ENCODE results near the gene HRH4.

The HRH4 gene

GRCh38 chr18:24436939-24437338 lies 23.5 kb upstream of the HRH4 start:
- Histone ChIP-seq H3K36me3 (replicated peaks in 1 of 2; ENCODE audit: control insufficient read depth in 2 of 2, insufficient read depth in 2 of 2, low read length in 2 of 2) (peaks cover 6 to 77% of the 10 kb centered on the region in 2 donors), H2BK5ac (ENCODE audit: low read length) (no peak overlapping the region), H3K18ac (ENCODE audit: low read length) (no peak overlapping the region), H2BK15ac (ENCODE audit: low read length) (no peak overlapping the region), H2BK12ac (ENCODE audit: low read length) (no peak overlapping the region), H3K9ac (ENCODE audit: low read depth, low read length, poor library complexity) (no peak overlapping the region), H4K91ac (ENCODE audit: low read depth, low read length, poor library complexity) (no peak overlapping the region), H3K4me3 (ENCODE audit: low read length in 2 of 2) (no peak overlapping the region), H3K23ac (ENCODE audit: low read depth, low read length, poor library complexity) (no peak overlapping the region), H3K14ac (ENCODE audit: low read length) (no peak overlapping the region), H3K27ac (replicated peaks; ENCODE audit: low read length) (no peak overlapping the region), H3K27me3 (ENCODE audit: control insufficient read depth in 3 of 3, insufficient read depth in 3 of 3, low read depth in 1 of 3, low read length in 3 of 3) (no peaks in the 10 kb centered on the region), H3K4ac (ENCODE audit: low read length) (no peak overlapping the region), H3K79me1 (ENCODE audit: low read depth, low read length) (no peaks in the 10 kb centered on the region), H2AFZ (ENCODE audit: low read length) (no peak overlapping the region), H3K9me3 (replicated peaks in 1 of 2; ENCODE audit: control insufficient read depth in 2 of 2, insufficient read depth in 1 of 2, low read depth in 1 of 2, low read length in 2 of 2) (no peaks in the 10 kb centered on the region), H2AK5ac (ENCODE audit: low read depth, low read length) (no peak overlapping the region), H3K4me2 (ENCODE audit: insufficient read depth, low read length, poor library complexity, severe bottlenecking) (no peak overlapping the region), H2BK120ac (ENCODE audit: low read depth, low read length) (no peak overlapping the region), H3K4me1 (ENCODE audit: control insufficient read depth in 2 of 2, insufficient read depth in 1 of 2, low read depth in 1 of 2, low read length in 2 of 2) (no peaks in the 10 kb centered on the region), H4K8ac (ENCODE audit: low read depth, low read length) (no peak overlapping the region)
- no CpG with 5 or more reads among the region's 1 CpG for WGBS, 2 donors (ENCODE audit: extremely low coverage in 2 of 2, insufficient read length in 2 of 2, insufficient replicate concordance in 1 of 2)
- no peak for DNase-seq (ENCODE audit: low spot score)

- no peak for DNase-seq (ENCODE audit: low spot score)
- Histone ChIP-seq H3K4me3 (ENCODE audit: low read length in 2 of 2) (no peak overlapping the region), H3K27ac (replicated peaks; ENCODE audit: low read length) (no peak overlapping the region), H3K4ac (ENCODE audit: low read length) (no peak overlapping the region), H2BK15ac (ENCODE audit: low read length) (no peak overlapping the region), H2AFZ (ENCODE audit: low read length) (no peak overlapping the region), H4K91ac (ENCODE audit: low read depth, low read length, poor library complexity) (no peak overlapping the region), H3K79me1 (ENCODE audit: low read depth, low read length) (no peaks in the 10 kb centered on the region), H3K27me3 (ENCODE audit: control insufficient read depth in 3 of 3, insufficient read depth in 3 of 3, low read depth in 1 of 3, low read length in 3 of 3) (peaks cover 0 to 2% (median 0%) of the 10 kb centered on the region in 3 experiments), H3K4me1 (ENCODE audit: control insufficient read depth in 2 of 2, insufficient read depth in 1 of 2, low read depth in 1 of 2, low read length in 2 of 2) (no peaks in the 10 kb centered on the region), H3K9me3 (replicated peaks in 1 of 2; ENCODE audit: control insufficient read depth in 2 of 2, insufficient read depth in 1 of 2, low read depth in 1 of 2, low read length in 2 of 2) (no peaks in the 10 kb centered on the region), H3K14ac (ENCODE audit: low read length) (no peak overlapping the region), H3K18ac (ENCODE audit: low read length) (no peak overlapping the region), H3K23ac (ENCODE audit: low read depth, low read length, poor library complexity) (no peak overlapping the region), H2BK5ac (ENCODE audit: low read length) (no peak overlapping the region), H3K36me3 (replicated peaks in 1 of 2; ENCODE audit: control insufficient read depth in 2 of 2, insufficient read depth in 2 of 2, low read length in 2 of 2) (peaks cover 9 to 96% of the 10 kb centered on the region in 2 donors), H2BK120ac (ENCODE audit: low read depth, low read length) (no peak overlapping the region), H3K4me2 (ENCODE audit: insufficient read depth, low read length, poor library complexity, severe bottlenecking) (no peak overlapping the region), H2BK12ac (ENCODE audit: low read length) (no peak overlapping the region), H4K8ac (ENCODE audit: low read depth, low read length) (no peak overlapping the region), H3K9ac (ENCODE audit: low read depth, low read length, poor library complexity) (no peak overlapping the region), H2AK5ac (ENCODE audit: low read depth, low read length) (no peak overlapping the region)
- no CpG with 5 or more reads among the region's 2 CpGs for WGBS, 2 donors (ENCODE audit: extremely low coverage in 2 of 2, insufficient read length in 2 of 2, insufficient replicate concordance in 1 of 2)
Measured at GRCh38 chr18:24443870-24444269, 16.6 kb upstream of the HRH4 start.

- Histone ChIP-seq H3K4me1 (ENCODE audit: control insufficient read depth in 2 of 2, insufficient read depth in 1 of 2, low read depth in 1 of 2, low read length in 2 of 2) (no peaks in the 10 kb centered on the region), H3K4ac (ENCODE audit: low read length) (no peak overlapping the region), H3K18ac (ENCODE audit: low read length) (no peak overlapping the region), H2AK5ac (ENCODE audit: low read depth, low read length) (no peak overlapping the region), H3K4me3 (ENCODE audit: low read length in 2 of 2) (no peak overlapping the region), H2BK12ac (ENCODE audit: low read length) (no peak overlapping the region), H2AFZ (ENCODE audit: low read length) (no peak overlapping the region), H3K4me2 (ENCODE audit: insufficient read depth, low read length, poor library complexity, severe bottlenecking) (no peak overlapping the region), H2BK120ac (ENCODE audit: low read depth, low read length) (no peak overlapping the region), H4K91ac (ENCODE audit: low read depth, low read length, poor library complexity) (no peak overlapping the region), H4K8ac (ENCODE audit: low read depth, low read length) (no peak overlapping the region), H2BK15ac (ENCODE audit: low read length) (no peak overlapping the region), H2BK5ac (ENCODE audit: low read length) (no peak overlapping the region), H3K23ac (ENCODE audit: low read depth, low read length, poor library complexity) (no peak overlapping the region), H3K27ac (replicated peaks; ENCODE audit: low read length) (no peak overlapping the region), H3K9me3 (replicated peaks in 1 of 2; ENCODE audit: control insufficient read depth in 2 of 2, insufficient read depth in 1 of 2, low read depth in 1 of 2, low read length in 2 of 2) (no peaks in the 10 kb centered on the region), H3K36me3 (replicated peaks in 1 of 2; ENCODE audit: control insufficient read depth in 2 of 2, insufficient read depth in 2 of 2, low read length in 2 of 2) (peaks cover 8 to 99% of the 10 kb centered on the region in 2 donors), H3K27me3 (ENCODE audit: control insufficient read depth in 3 of 3, insufficient read depth in 3 of 3, low read depth in 1 of 3, low read length in 3 of 3) (peaks cover 0 to 2% (median 0%) of the 10 kb centered on the region in 3 experiments), H3K79me1 (ENCODE audit: low read depth, low read length) (no peaks in the 10 kb centered on the region), H3K9ac (ENCODE audit: low read depth, low read length, poor library complexity) (no peak overlapping the region), H3K14ac (ENCODE audit: low read length) (no peak overlapping the region)
- WGBS, 2 donors (ENCODE audit: extremely low coverage in 2 of 2, insufficient read length in 2 of 2, insufficient replicate concordance in 1 of 2) = no CpG with 5 or more reads among the region's 1 CpG
- no peak for DNase-seq (ENCODE audit: low spot score)
Measured at GRCh38 chr18:24446453-24446852, 14.0 kb upstream of the HRH4 start.

GRCh38 chr18:24446953-24447538 lies 13.4 kb upstream of the HRH4 start:
- Histone ChIP-seq H2AK5ac (ENCODE audit: low read depth, low read length) (no peak overlapping the region), H4K91ac (ENCODE audit: low read depth, low read length, poor library complexity) (no peak overlapping the region), H2BK12ac (ENCODE audit: low read length) (no peak overlapping the region), H3K27ac (replicated peaks; ENCODE audit: low read length) (no peak overlapping the region), H3K4me2 (ENCODE audit: insufficient read depth, low read length, poor library complexity, severe bottlenecking) (no peak overlapping the region), H3K23ac (ENCODE audit: low read depth, low read length, poor library complexity) (no peak overlapping the region), H3K9ac (ENCODE audit: low read depth, low read length, poor library complexity) (no peak overlapping the region), H3K36me3 (replicated peaks in 1 of 2; ENCODE audit: control insufficient read depth in 2 of 2, insufficient read depth in 2 of 2, low read length in 2 of 2) (peaks cover 10 to 100% of the 10 kb centered on the region in 2 donors), H4K8ac (ENCODE audit: low read depth, low read length) (no peak overlapping the region), H3K18ac (ENCODE audit: low read length) (no peak overlapping the region), H2AFZ (ENCODE audit: low read length) (no peak overlapping the region), H2BK5ac (ENCODE audit: low read length) (no peak overlapping the region), H3K4me3 (ENCODE audit: low read length in 2 of 2) (no peak overlapping the region), H2BK15ac (ENCODE audit: low read length) (no peak overlapping the region), H3K14ac (ENCODE audit: low read length) (no peak overlapping the region), H3K4ac (ENCODE audit: low read length) (no peak overlapping the region), H3K27me3 (ENCODE audit: control insufficient read depth in 3 of 3, insufficient read depth in 3 of 3, low read depth in 1 of 3, low read length in 3 of 3) (peaks cover 0 to 2% (median 0%) of the 10 kb centered on the region in 3 experiments), H3K4me1 (ENCODE audit: control insufficient read depth in 2 of 2, insufficient read depth in 1 of 2, low read depth in 1 of 2, low read length in 2 of 2) (no peaks in the 10 kb centered on the region), H2BK120ac (ENCODE audit: low read depth, low read length) (no peak overlapping the region), H3K79me1 (ENCODE audit: low read depth, low read length) (no peaks in the 10 kb centered on the region), H3K9me3 (replicated peaks in 1 of 2; ENCODE audit: control insufficient read depth in 2 of 2, insufficient read depth in 1 of 2, low read depth in 1 of 2, low read length in 2 of 2) (no peaks in the 10 kb centered on the region)
- DNase-seq (ENCODE audit: low spot score) = no peak
- no CpG with 5 or more reads among the region's 1 CpG for WGBS, 2 donors (ENCODE audit: extremely low coverage in 2 of 2, insufficient read length in 2 of 2, insufficient replicate concordance in 1 of 2)

Measured in neuronal stem cell (in vitro differentiated cells).